RPMI8226 (cell line): Measurements from ENCODE around the gene GJA9.
"Not testable (repeated sequence)": the region's sequence is repeated elsewhere in the genome, so short reads cannot be mapped to it uniquely, and the experiment has no call there.

Experiments used
- DNase-seq: peaks from one replicate; pipeline ENCODE4 v3.0.0-alpha.2; 2015

GJA9 gene

GRCh38 chr1:38873027-38873969 lies 8.1 kb downstream of the GJA9 start, which contains the start of gene MYCBP:
Gene MYCBP (minus strand): TSS chr1:38873348. CDS start chr1:38873305, 43 bp downstream.
- DNase-seq = peak; percentile 98

GRCh38 chr1:38872401-38873026 lies 8.9 kb downstream of the GJA9 start:
- DNase-seq = peak; percentile 59

- no peak for DNase-seq
These were observed 10.4 kb downstream of the GJA9 start for GRCh38 chr1:38870996-38871395.

- no peak for DNase-seq
These were observed 14.2 kb downstream of the GJA9 start for GRCh38 chr1:38867208-38867607.

GRCh38 chr1:38865112-38865715 lies 16.2 kb downstream of the GJA9 start:
- DNase-seq = no peak

GRCh38 chr1:38860454-38860795 lies 21.0 kb downstream of the GJA9 start:
- DNase-seq = no peak

- DNase-seq = peak; percentile 99
These were observed 21.6 kb downstream of the GJA9 start, which contains the start of gene RRAGC for GRCh38 chr1:38859561-38860453. Gene RRAGC (minus strand): TSS chr1:38859772. CDS start chr1:38859646, 126 bp downstream.

GRCh38 chr1:38858833-38859560 lies 22.4 kb downstream of the GJA9 start:
- peak; percentile 77 for DNase-seq

- DNase-seq = no peak
These were observed 28.6 kb downstream of the GJA9 start for GRCh38 chr1:38852780-38853179.

GRCh38 chr1:38848071-38848470 lies 33.3 kb downstream of the GJA9 start:
- DNase-seq = no peak

- no peak for DNase-seq
These were observed 35.2 kb downstream of the GJA9 start for GRCh38 chr1:38846210-38846609.

GRCh38 chr1:38845088-38845487 lies 36.3 kb downstream of the GJA9 start:
- DNase-seq = not testable (repeated sequence)

GRCh38 chr1:38840281-38840680 lies 41.1 kb downstream of the GJA9 start:
- DNase-seq = no peak

GRCh38 chr1:38839363-38839762 lies 42.0 kb downstream of the GJA9 start:
- DNase-seq = no peak

- DNase-seq = not testable (repeated sequence)
These were observed 45.1 kb downstream of the GJA9 start for GRCh38 chr1:38836316-38836715.

- peak; percentile 87 for DNase-seq
These were observed 46.2 kb downstream of the GJA9 start for GRCh38 chr1:38834937-38835827.

- no peak for DNase-seq
These were observed 47.1 kb downstream of the GJA9 start for GRCh38 chr1:38834221-38834782.

GRCh38 chr1:38833146-38833545 lies 48.2 kb downstream of the GJA9 start:
- no peak for DNase-seq

- no peak for DNase-seq
These were observed 49.0 kb downstream of the GJA9 start for GRCh38 chr1:38832370-38832734.

GRCh38 chr1:38831731-38832369 lies 49.5 kb downstream of the GJA9 start:
- DNase-seq = no peak
